Omental fat pad (tissue), 4 donors: ENCODE measurements around the gene KRT1. TPM values are rescaled to one million over a fixed set of nuclear protein-coding genes. Genes with fewer than 3 reads are reported as not detected.

Experiments
- ATAC-seq: fragments of 150-250 bp; one replicate; pipeline ENCODE4 v1.9.1; 2016; ENCODE audit warnings: mild to moderate bottlenecking, moderate library complexity; ENCODE audit not compliant: low FRiP score
- DNase-seq: peaks from one replicate; pipeline ENCODE4 v3.0.0-alpha.2; 2019; ENCODE audit warnings: low spot score
- CTCF ChIP-seq, 3 donors: fragments of 450-650 bp; IDR thresholded peaks; one replicate each; pipeline ENCODE4 v1.5.1; 2016 to 2017; ENCODE audit warnings: antibody characterized with exemption in 3 of 3, mild to moderate bottlenecking in 3 of 3, moderate library complexity in 2 of 3
- total RNA-seq, 4 donors: library from RNA; depleted of rRNA; stranded (reverse); fragments of >200 nt; gene quantifications; one replicate each; pipeline ENCODE4 v1.1.0, GENCODE V29; 2016

The KRT1 gene
- total RNA-seq, result under 1 TPM in 1 of 4 donors, not detected in 3; 0.47 TPM

GRCh38 chr12:52680363-52680762 is at the start of gene KRT1:
Gene KRT1, minus strand, starts transcription at chr12:52680407. Its CDS starts 59 bp downstream, at chr12:52680348.
- ATAC-seq (no peak), DNase-seq (no peak)
- TF ChIP-seq CTCF (IDR thresholded peaks at IDR 0.05), result no peak

DNA sequence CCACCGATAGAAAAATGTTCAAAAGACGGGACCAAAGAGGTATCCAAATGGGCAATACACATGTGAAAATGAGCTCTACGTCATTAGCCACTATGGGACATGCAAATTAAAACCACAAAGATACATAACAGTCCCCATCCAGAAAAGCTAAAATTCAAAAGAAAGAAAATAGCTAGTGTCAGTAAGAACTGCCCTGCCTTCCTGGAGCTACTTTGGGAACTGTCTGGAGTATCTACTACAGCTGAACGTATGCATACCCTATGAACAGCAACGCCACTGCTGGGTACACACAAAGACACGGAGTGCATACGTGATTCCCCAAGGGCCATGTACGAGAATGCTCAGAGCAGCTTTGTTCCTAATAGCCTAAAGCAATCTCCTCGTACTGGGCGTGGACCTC is 48.9 kb upstream of the KRT1 start:
- ATAC-seq (no peak), DNase-seq (no peak)
- no peak for TF ChIP-seq CTCF (IDR thresholded peaks at IDR 0.05)

GRCh38 chr12:52728374-52728773 is 48.2 kb upstream of the KRT1 start:
- DNase-seq (no peak), ATAC-seq (no peak)
- TF ChIP-seq CTCF (IDR thresholded peaks at IDR 0.05), result no peak

DNA sequence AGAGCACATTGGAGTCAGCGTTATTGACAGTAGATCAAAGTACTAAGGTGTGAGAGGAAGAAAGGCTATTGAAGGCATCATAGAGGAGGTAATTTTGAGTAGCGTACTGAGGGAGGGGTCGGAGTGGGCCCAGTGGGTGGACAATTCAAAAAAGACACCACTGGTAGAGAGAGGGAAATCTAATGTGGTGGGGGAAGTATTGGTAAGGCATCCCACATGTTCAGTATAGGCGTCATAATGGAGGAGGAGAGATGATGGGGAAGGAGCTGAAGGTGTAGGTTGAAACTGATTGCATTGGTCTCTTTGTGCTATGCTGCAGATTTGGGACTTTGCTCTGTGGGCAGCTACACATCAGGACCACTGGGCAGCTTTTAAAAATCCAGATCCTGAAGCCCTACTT is 46.8 kb upstream of the KRT1 start:
- TF ChIP-seq CTCF (IDR thresholded peaks at IDR 0.05), result no peak
- no peak for ATAC-seq

DNA sequence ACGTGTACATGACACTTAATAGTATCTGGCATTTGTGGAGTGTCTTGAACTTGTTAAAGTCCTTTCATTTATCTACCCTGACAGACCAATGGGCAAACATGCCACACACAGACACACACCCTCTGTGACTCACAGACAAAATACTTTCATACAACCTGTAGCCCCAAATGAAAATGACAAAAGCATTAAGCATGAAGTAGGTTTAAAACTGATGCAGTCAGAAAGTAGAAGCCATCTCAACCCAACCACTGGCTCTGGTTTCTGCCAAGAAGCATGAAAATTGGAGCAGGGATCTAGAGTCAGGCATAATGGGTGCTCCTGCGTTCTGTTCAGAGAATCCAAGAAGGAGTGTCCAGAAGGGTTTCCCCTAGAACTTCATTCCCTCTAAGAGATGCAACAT is 46.2 kb upstream of the KRT1 start:
- ATAC-seq (no peak), DNase-seq (no peak)
- TF ChIP-seq CTCF (IDR thresholded peaks at IDR 0.05), result no peak

More for the DNA sequence above, 46.8 kb upstream of the KRT1 start:
- DNase-seq, result no peak

GRCh38 chr12:52724384-52724783 is 44.2 kb upstream of the KRT1 start:
- no peak for DNase-seq
- TF ChIP-seq CTCF (IDR thresholded peaks at IDR 0.05), result no peak
- no peak for ATAC-seq

DNA sequence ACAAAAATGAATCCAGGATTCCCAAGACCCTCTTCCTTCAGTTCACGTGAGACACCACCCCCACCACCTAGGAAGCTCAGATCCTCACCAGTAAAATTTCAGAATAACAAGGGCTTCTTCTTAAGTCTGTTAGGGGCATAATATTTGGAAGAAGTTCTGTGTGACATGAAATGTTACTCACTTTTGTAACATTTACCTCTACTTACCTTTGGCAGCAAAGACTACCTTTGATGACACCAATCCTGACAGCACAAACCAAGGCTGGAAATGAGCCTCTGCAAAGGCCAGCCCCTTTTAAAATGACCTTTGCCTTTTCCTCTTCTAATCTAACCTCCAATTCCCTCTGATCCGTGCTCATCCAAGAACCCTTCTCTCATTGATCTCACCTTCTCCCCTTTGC is 42.5 kb upstream of the KRT1 start:
- ATAC-seq (no peak), DNase-seq (no peak)
- no peak for TF ChIP-seq CTCF (IDR thresholded peaks at IDR 0.05)
